Posterior cingulate gyrus (tissue), 11 donors: ENCODE data around the gene IRAG1.

Experiments used
- DNase-seq, 10 donors: peaks; one replicate each; pipeline versions ENCODE4 v3.0.0 to v3.0.0-alpha.2; 2020 to 2021; ENCODE audit warnings: mixed read lengths in 3 of 10
- intact Hi-C: fragments of 100-400 bp; cut with DNase I; formaldehyde crosslinking; loops from one replicate; pipeline ENCODE4 v1.15.1; 2023

IRAG1 gene

GRCh38 chr11:10670099-10670498 is 23.5 kb downstream of the IRAG1 start:
- intact Hi-C loops: no loop called here
- DNase-seq: no peak

- DNase-seq: no peak
- intact Hi-C loops: no loop called here
Measured at GRCh38 chr11:10669258-10670033, 24.1 kb downstream of the IRAG1 start.

- intact Hi-C loops: no loop called here
- DNase-seq: no peak
Measured at GRCh38 chr11:10667521-10667885, 26.1 kb downstream of the IRAG1 start.

GRCh38 chr11:10666556-10667520 is 26.7 kb downstream of the IRAG1 start:
- DNase-seq: no peak
- intact Hi-C loops: no loop called here

- intact Hi-C loops: no loop called here
Measured at GRCh38 chr11:10664496-10664895, 29.1 kb downstream of the IRAG1 start.

GRCh38 chr11:10663990-10664389 is 29.6 kb downstream of the IRAG1 start:
- intact Hi-C loops: no loop called here
- DNase-seq: no peak

More at GRCh38 chr11:10664496-10664895, 29.1 kb downstream of the IRAG1 start:
- DNase-seq: no peak

- intact Hi-C loops: no loop called here
- DNase-seq: no peak
Measured at GRCh38 chr11:10663365-10663764, 30.2 kb downstream of the IRAG1 start.

- DNase-seq: no peak
- intact Hi-C loops: no loop called here
Measured at GRCh38 chr11:10660323-10660722, 33.2 kb downstream of the IRAG1 start.

GRCh38 chr11:10659339-10660216 is 34.0 kb downstream of the IRAG1 start:
- DNase-seq: no peak
- intact Hi-C loops: no loop called here

GRCh38 chr11:10658621-10659338 is 34.8 kb downstream of the IRAG1 start:
- intact Hi-C loops: no loop called here
- no peak for DNase-seq

- intact Hi-C loops: no loop called here
- no peak for DNase-seq
Measured at GRCh38 chr11:10657308-10658271, 36.0 kb downstream of the IRAG1 start.

- peak in 1 of 10 donors; percentile 12 for DNase-seq
Measured at GRCh38 chr11:10655943-10656576, 37.5 kb downstream of the IRAG1 start.

GRCh38 chr11:10655227-10655626 is 38.3 kb downstream of the IRAG1 start:
- intact Hi-C loops: no loop called here
- DNase-seq: peak in 1 of 10 donors; percentile 1

More at GRCh38 chr11:10655943-10656576, 37.5 kb downstream of the IRAG1 start:
- intact Hi-C loops: no loop called here

- intact Hi-C loops: loop anchor here (5.0 kb wide), 1 partner anchor 242 kb away; no protein-coding TSS in a partner anchor
- DNase-seq: peak in 1 of 10 donors; percentile 41
Measured at GRCh38 chr11:10654811-10655150, 38.8 kb downstream of the IRAG1 start.

- intact Hi-C loops: loop anchor here (5.0 kb wide), 1 partner anchor 242 kb away; no protein-coding TSS in a partner anchor
- peak in 1 of 10 donors; percentile 55 for DNase-seq
Measured at GRCh38 chr11:10653946-10654810, 39.4 kb downstream of the IRAG1 start.

GRCh38 chr11:10653261-10653660 is 40.3 kb downstream of the IRAG1 start:
- intact Hi-C loops: loop anchor here (5.0 kb wide), 1 partner anchor 241 kb away; no protein-coding TSS in a partner anchor
- DNase-seq: no peak
